GM12873 (cell line): ENCODE results near the gene TBL1X.

ENCODE experiments used
- CTCF ChIP-seq: IDR thresholded peaks from 2 replicates; pipeline ENCODE4 v1.5.1; 2012; ENCODE audit warnings: low read depth, mild to moderate bottlenecking, moderate library complexity, low read length, control low read depth; ENCODE audit not compliant: insufficient read depth; ENCODE audit errors: missing control alignments

The TBL1X gene

GRCh38 chrX:9443327-9443726 lies 21.5 kb upstream of the TBL1X start:
- no peak for TF ChIP-seq CTCF

- TF ChIP-seq CTCF: no peak
Observed at GRCh38 chrX:9447906-9448305, 17.0 kb upstream of the TBL1X start.

GRCh38 chrX:9456250-9457074 lies 8.4 kb upstream of the TBL1X start:
- no peak for TF ChIP-seq CTCF

- no peak for TF ChIP-seq CTCF
Observed at GRCh38 chrX:9458516-9459078, 6.3 kb upstream of the TBL1X start.

GRCh38 chrX:9459186-9459748 lies 5.6 kb upstream of the TBL1X start:
- TF ChIP-seq CTCF: no peak

- TF ChIP-seq CTCF: no peak
Observed at GRCh38 chrX:9461087-9461486, 3.8 kb upstream of the TBL1X start.

- TF ChIP-seq CTCF: no peak
Observed at GRCh38 chrX:9462456-9462855, 2.4 kb upstream of the TBL1X start.
